Suprapubic skin (tissue), 4 donors: ENCODE results near the gene PRR13. TPM values are rescaled to one million over a fixed set of nuclear protein-coding genes. Genes with fewer than 3 reads are reported as not detected.

Experiments
- DNase-seq, 2 donors: peaks; one replicate each; pipeline ENCODE4 v3.0.0-alpha.2; 2019; ENCODE audit warnings: low spot score in 2 of 2
- H3K27ac ChIP-seq: fragments of 200-600 bp; sonication (generic); one replicate; pipeline ENCODE4 v1.5.1; 2019
- H3K27me3 ChIP-seq: fragments of 200-600 bp; sonication (generic); one replicate; pipeline ENCODE4 v1.5.1; 2019
- H3K36me3 ChIP-seq: fragments of 200-600 bp; sonication (generic); one replicate; pipeline ENCODE4 v1.5.1; 2019
- H3K4me1 ChIP-seq: fragments of 200-600 bp; sonication (generic); one replicate; pipeline ENCODE4 v1.5.1; 2019
- H3K4me3 ChIP-seq: fragments of 200-600 bp; sonication (generic); one replicate; pipeline ENCODE4 v1.5.1; 2019; ENCODE audit warnings: mild to moderate bottlenecking
- H3K9me3 ChIP-seq: fragments of 200-600 bp; sonication (generic); one replicate; pipeline ENCODE4 v1.5.1; 2019
- CTCF ChIP-seq, 2 donors: fragments of 200-600 bp in 1 of 2; fragments of 450-650 bp in 1 of 2; sonication (generic) in 1 of 2; IDR thresholded peaks; one replicate each; pipeline ENCODE4 v1.5.1; 2016 to 2019; ENCODE audit warnings: antibody characterized with exemption in 2 of 2, mild to moderate bottlenecking in 1 of 2, moderate library complexity in 1 of 2
- EP300 ChIP-seq: sonication (generic); formaldehyde crosslinking; IDR thresholded peaks from one replicate; pipeline ENCODE4 v1.6.1; 2017; ENCODE audit warnings: antibody characterized with exemption
- POLR2A ChIP-seq, 2 donors: fragments of 450-650 bp; IDR thresholded peaks; one replicate each; pipeline ENCODE4 v1.6.1; 2017; ENCODE audit warnings: antibody characterized with exemption in 2 of 2, mild to moderate bottlenecking in 2 of 2, moderate library complexity in 2 of 2
- POLR2AphosphoS5 ChIP-seq, 3 donors: sonication (generic); formaldehyde crosslinking; IDR thresholded peaks; one replicate each; pipeline ENCODE4 v1.6.1; 2017; ENCODE audit warnings: antibody characterized with exemption in 3 of 3
- WGBS: methylation state at CpG from one replicate; pipeline ENCODE4 v1.1.5; 2018; 5-methylcytosine and 5-hydroxymethylcytosine counted together
- total RNA-seq, 4 donors: library from RNA; depleted of rRNA; stranded (reverse); fragments of >200 nt; gene quantifications; one replicate each; pipeline ENCODE4 v1.1.0, GENCODE V29; 2016

PRR13 gene
- total RNA-seq, 4 donors from 2014 or later: 40.7 to 77.9 (median 57.4) TPM

- H3K36me3 ChIP-seq: peaks cover 42% of the 10 kb centered on the region
These were observed 10.2 kb downstream of the PRR13 start, which contains the start of gene PCBP2 for GRCh38 chr12:53451661-53452158. PCBP2 (plus strand) TSS chr12:53452102; CDS start chr12:53454801, 2,699 bp downstream.

GRCh38 chr12:53452159-53453077, 10.9 kb downstream of the PRR13 start:
- Histone ChIP-seq H3K27me3 (no peaks in the 10 kb centered on the region), H3K9me3 (no peaks in the 10 kb centered on the region), H3K36me3 (peaks cover 42% of the 10 kb centered on the region), H3K4me1 (peaks cover 21% of the 10 kb centered on the region), H3K27ac (peak overlapping the region; percentile 94), H3K4me3 (peak overlapping the region; percentile 59)
- WGBS: 1% methylated on average over 49 of the region's 82 CpGs
- peak; percentile 89 to 93 for DNase-seq
- TF ChIP-seq POLR2AphosphoS5 (IDR thresholded peaks at IDR 0.05) (peak in 2 of 3 donors; percentile 89 to 95), POLR2A (IDR thresholded peaks at IDR 0.05) (no peak), CTCF (IDR thresholded peaks at IDR 0.05) (peak in 1 of 2 donors; percentile 46)

More at GRCh38 chr12:53451661-53452158, 10.2 kb downstream of the PRR13 start, which contains the start of gene PCBP2:
- no peaks in the 10 kb centered on the region for H3K9me3 ChIP-seq
- TF ChIP-seq POLR2AphosphoS5 (IDR thresholded peaks at IDR 0.05): peak; percentile 85 to 99 (median 98)
- peak; percentile 89 to 90 for TF ChIP-seq CTCF (IDR thresholded peaks at IDR 0.05)
- TF ChIP-seq EP300: no peak
- TF ChIP-seq POLR2A (IDR thresholded peaks at IDR 0.05): peak in 1 of 2 donors; percentile 62
- WGBS: under 1% methylated on average over 20 of the region's 32 CpGs
- peaks cover 21% of the 10 kb centered on the region for H3K4me1 ChIP-seq
- H3K27me3 ChIP-seq: no peaks in the 10 kb centered on the region
- peak within 1 kb of the TSS; percentile 94 for H3K27ac ChIP-seq
- DNase-seq: peak; percentile 98 to 99
- H3K4me3 ChIP-seq: peak within 1 kb of the TSS; percentile 59

GRCh38 chr12:53453953-53454640, 12.6 kb downstream of the PRR13 start:
- no peak for DNase-seq
- H3K4me1 ChIP-seq: peaks cover 21% of the 10 kb centered on the region
- TF ChIP-seq POLR2A (IDR thresholded peaks at IDR 0.05) (no peak), EP300 (no peak), POLR2AphosphoS5 (IDR thresholded peaks at IDR 0.05) (no peak), CTCF (IDR thresholded peaks at IDR 0.05) (no peak)
- WGBS: 18% methylated on average over 6 of the region's 6 CpGs
- H3K9me3 ChIP-seq: no peaks in the 10 kb centered on the region
- H3K27me3 ChIP-seq: no peaks in the 10 kb centered on the region
- H3K27ac ChIP-seq: no peak overlapping the region
- H3K36me3 ChIP-seq: peaks cover 46% of the 10 kb centered on the region
- H3K4me3 ChIP-seq: peak overlapping the region; percentile 59

- peak overlapping the region; percentile 59 for H3K4me3 ChIP-seq
- H3K9me3 ChIP-seq: no peaks in the 10 kb centered on the region
- DNase-seq: no peak
- H3K27me3 ChIP-seq: no peaks in the 10 kb centered on the region
- H3K27ac ChIP-seq: no peak overlapping the region
- 33% methylated on average over 3 of the region's 3 CpGs for WGBS
- peaks cover 21% of the 10 kb centered on the region for H3K4me1 ChIP-seq
- no peak for TF ChIP-seq POLR2AphosphoS5 (IDR thresholded peaks at IDR 0.05)
- no peak for TF ChIP-seq EP300
- no peak for TF ChIP-seq CTCF (IDR thresholded peaks at IDR 0.05)
- no peak for TF ChIP-seq POLR2A (IDR thresholded peaks at IDR 0.05)
- peaks cover 52% of the 10 kb centered on the region for H3K36me3 ChIP-seq
These were observed 13.2 kb downstream of the PRR13 start for GRCh38 chr12:53454707-53455106.
